NT2/D1 (cell line): ENCODE results near the gene GPR55.

Source experiments
- DNase-seq: peaks from one replicate; pipeline ENCODE4 v3.0.0-alpha.2; 2011; ENCODE audit warnings: low read depth, low spot score
- H3K27me3 ChIP-seq: 2 replicates; pipeline ENCODE4 v1.6.0; 2011; ENCODE audit warnings: mild to moderate bottlenecking; ENCODE audit not compliant: insufficient read length, insufficient read depth
- H3K36me3 ChIP-seq: 2 replicates; pipeline ENCODE4 v1.6.1; 2011; ENCODE audit warnings: mild to moderate bottlenecking, low read length, mixed read lengths; ENCODE audit not compliant: insufficient read depth, insufficient read length
- H3K4me1 ChIP-seq: 2 replicates; pipeline ENCODE4 v1.5.1; 2011; ENCODE audit not compliant: insufficient read depth, insufficient read length
- H3K4me3 ChIP-seq: 2 replicates; pipeline ENCODE4 v1.5.1; 2011; ENCODE audit warnings: low read depth; ENCODE audit not compliant: insufficient read length
- H3K9ac ChIP-seq: 2 replicates; pipeline ENCODE4 v1.6.0; 2011; ENCODE audit warnings: low read depth; ENCODE audit not compliant: insufficient read length
- H3K9me3 ChIP-seq: 2 replicates; pipeline ENCODE4 v1.5.1; 2011; ENCODE audit warnings: mild to moderate bottlenecking, low read length; ENCODE audit not compliant: insufficient read depth
- SUZ12 ChIP-seq: IDR thresholded peaks from 2 replicates; pipeline ENCODE4 v1.6.1; 2011; ENCODE audit not compliant: insufficient read length, insufficient read depth; ENCODE audit errors: extremely low read depth
- YY1 ChIP-seq: IDR thresholded peaks from 2 replicates; pipeline ENCODE4 v1.6.1; 2011; ENCODE audit not compliant: insufficient read length, insufficient read depth
- ZNF274 ChIP-seq: IDR thresholded peaks from 2 replicates; pipeline ENCODE4 v1.6.1; 2011; ENCODE audit warnings: mild to moderate bottlenecking, low read depth, low read length

The GPR55 gene

DNA sequence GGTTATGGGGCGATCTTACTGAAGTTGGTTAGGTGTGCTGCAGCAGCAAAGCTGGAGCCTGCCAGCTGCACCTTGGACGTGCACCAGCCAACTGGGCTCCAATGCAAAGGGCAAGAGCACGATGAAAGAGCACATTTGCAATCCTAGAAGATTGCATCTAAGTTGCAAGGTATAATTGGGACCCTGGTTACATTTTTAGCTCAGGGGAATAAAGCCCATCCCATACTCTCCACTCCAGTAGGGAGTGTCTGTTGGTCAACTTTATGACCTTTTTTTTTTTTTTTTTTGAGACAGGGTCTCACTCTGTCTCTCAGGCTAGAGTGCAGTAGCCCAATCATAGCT lies 22.2 kb upstream of the GPR55 start:
- H3K36me3 ChIP-seq, result no peaks in the 10 kb centered on the region
- TF ChIP-seq YY1 (no peak), SUZ12 (no peak), ZNF274 (no peak)
- no peak overlapping the region for H3K4me3 ChIP-seq
- peaks cover 3% of the 10 kb centered on the region for H3K4me1 ChIP-seq
- H3K9ac ChIP-seq, result no peak overlapping the region
- no peaks in the 10 kb centered on the region for H3K27me3 ChIP-seq
- no peaks in the 10 kb centered on the region for H3K9me3 ChIP-seq
- no peak for DNase-seq

- H3K4me3 ChIP-seq, result no peak overlapping the region
- no peaks in the 10 kb centered on the region for H3K9me3 ChIP-seq
- TF ChIP-seq SUZ12 (no peak), YY1 (no peak), ZNF274 (no peak)
- no peaks in the 10 kb centered on the region for H3K27me3 ChIP-seq
- DNase-seq, result no peak
- no peaks in the 10 kb centered on the region for H3K36me3 ChIP-seq
- H3K4me1 ChIP-seq, result peaks cover 3% of the 10 kb centered on the region
- H3K9ac ChIP-seq, result no peak overlapping the region
Observed at GRCh38 chr2:230946429-230947234, 21.6 kb upstream of the GPR55 start.

DNA sequence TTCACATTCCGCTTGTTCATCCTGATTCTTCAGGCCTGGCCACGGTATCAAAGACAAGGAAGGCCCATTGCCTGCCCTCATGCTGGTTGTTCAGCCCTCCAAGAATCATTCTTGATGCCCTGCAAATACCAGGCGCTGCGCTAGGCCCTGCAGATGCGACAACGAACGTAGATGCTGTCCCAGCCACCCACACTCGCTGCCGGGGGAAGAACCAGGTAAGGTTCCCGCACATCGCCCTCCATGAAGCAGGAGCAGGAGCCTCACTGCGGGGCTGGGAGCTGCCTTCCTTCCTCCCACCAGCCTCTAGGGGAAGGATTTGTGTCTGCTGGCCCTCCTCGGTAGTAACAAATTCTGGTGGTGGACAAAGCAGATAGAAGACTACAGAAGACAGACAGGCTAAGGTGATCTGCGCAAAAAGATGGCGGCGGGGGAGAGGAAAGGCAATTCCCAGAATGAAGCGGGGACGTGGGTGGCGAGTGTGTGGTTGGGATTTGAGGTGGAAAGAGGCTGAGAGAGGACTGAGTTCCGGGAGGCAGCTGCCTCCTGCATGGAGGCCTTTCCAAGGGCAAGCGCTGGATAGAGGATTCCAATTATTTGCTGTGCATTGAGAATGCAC lies 19.8 kb upstream of the GPR55 start:
- Histone ChIP-seq H3K9me3 (no peaks in the 10 kb centered on the region), H3K4me1 (peaks cover 7% of the 10 kb centered on the region), H3K9ac (no peak overlapping the region), H3K27me3 (no peaks in the 10 kb centered on the region), H3K36me3 (no peaks in the 10 kb centered on the region), H3K4me3 (no peak overlapping the region)
- TF ChIP-seq YY1 (no peak), SUZ12 (no peak), ZNF274 (no peak)
- DNase-seq, result no peak

- DNase-seq, result no peak
- no peak overlapping the region for H3K9ac ChIP-seq
- TF ChIP-seq YY1, result no peak
- TF ChIP-seq SUZ12, result no peak
- TF ChIP-seq ZNF274, result no peak
- H3K4me1 ChIP-seq, result peaks cover 9% of the 10 kb centered on the region
- no peak overlapping the region for H3K4me3 ChIP-seq
- no peaks in the 10 kb centered on the region for H3K9me3 ChIP-seq
- H3K27me3 ChIP-seq, result no peaks in the 10 kb centered on the region
- no peaks in the 10 kb centered on the region for H3K36me3 ChIP-seq
Observed at GRCh38 chr2:230944123-230944653, 19.1 kb upstream of the GPR55 start.

DNA sequence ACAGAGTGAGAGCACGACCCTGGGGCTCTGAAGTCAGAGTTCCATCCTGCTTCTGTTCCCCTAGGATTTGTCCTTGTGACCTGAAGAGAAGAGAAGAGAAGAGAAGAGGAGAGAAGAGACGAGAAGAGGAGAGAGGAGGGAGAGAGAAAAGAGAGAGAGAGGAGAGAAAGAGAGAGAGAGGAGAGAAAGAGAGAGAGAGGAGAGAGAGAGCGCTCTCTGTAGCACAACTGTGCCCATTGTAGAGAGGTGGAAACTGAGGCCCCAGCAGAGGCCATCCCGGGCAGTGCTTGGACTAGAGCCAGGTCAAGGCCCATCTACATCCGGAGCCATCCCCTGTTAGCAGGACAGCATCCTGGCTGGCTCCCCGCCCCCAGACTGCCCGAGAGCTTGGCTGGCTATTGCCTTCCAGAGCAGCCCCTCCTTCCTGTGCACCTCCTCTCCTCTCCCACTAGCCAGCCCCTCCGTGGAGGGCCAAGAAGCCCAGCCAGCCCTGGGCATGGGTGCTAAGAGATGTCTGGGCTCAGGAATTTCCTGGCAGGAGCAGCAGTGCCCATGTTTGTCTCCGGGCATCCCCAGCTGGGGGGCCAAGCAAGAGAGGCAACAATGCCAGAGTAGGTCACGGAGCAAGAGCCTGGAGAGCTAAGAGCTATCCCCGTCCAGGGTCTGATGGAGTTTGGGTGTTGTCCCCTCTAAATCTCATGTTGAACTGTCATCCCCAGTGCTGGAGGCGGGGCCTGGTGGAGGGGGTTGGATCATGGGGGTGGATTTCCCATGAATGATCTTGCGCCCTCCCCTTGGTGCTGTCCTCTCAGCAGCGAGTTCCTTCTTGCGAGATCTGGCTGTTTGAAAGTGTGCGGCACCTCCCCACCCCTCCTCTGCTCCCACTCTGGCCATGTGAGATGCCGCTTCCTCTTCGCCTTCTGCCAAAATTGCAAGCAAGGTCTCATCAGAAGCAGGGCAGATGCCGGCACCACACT lies 18.2 kb upstream of the GPR55 start:
- H3K9ac ChIP-seq, result no peak overlapping the region
- TF ChIP-seq SUZ12, result no peak
- TF ChIP-seq ZNF274, result no peak
- no peak for TF ChIP-seq YY1
- no peak for DNase-seq

DNA sequence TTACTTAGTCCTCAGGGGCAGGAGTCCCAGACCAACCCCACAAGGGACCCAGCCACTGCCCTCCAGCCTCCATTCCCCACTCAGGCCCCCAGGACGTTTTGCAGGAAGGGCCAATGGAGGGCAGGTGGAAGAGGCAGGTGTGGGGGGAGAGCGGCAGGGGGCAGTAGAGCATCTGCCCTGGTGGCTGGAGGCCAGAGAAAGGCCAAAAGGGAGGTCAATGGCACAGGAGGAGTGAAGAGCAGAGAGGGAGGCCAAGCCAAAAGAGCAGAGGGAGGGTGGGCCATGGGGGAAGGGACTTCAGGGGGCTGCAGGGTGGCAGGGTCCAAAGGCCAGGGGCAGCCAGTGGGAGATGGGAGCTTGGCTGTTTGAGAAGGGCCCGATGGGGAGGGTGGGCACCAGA lies 17.3 kb upstream of the GPR55 start:
- no peak overlapping the region for H3K9ac ChIP-seq
- no peak for DNase-seq
- H3K4me3 ChIP-seq, result no peak overlapping the region
- H3K4me1 ChIP-seq, result peaks cover 13% of the 10 kb centered on the region
- peaks cover 12% of the 10 kb centered on the region for H3K9me3 ChIP-seq
- TF ChIP-seq SUZ12 (no peak), ZNF274 (no peak), YY1 (no peak)
- H3K36me3 ChIP-seq, result no peaks in the 10 kb centered on the region
- H3K27me3 ChIP-seq, result no peaks in the 10 kb centered on the region

More for the DNA sequence above, 18.2 kb upstream of the GPR55 start:
- Histone ChIP-seq H3K4me1 (peaks cover 13% of the 10 kb centered on the region), H3K9me3 (peaks cover 4% of the 10 kb centered on the region; the same call in 1 of the 2 replicates), H3K27me3 (no peaks in the 10 kb centered on the region), H3K4me3 (no peak overlapping the region), H3K36me3 (no peaks in the 10 kb centered on the region)
